ENCODE results near the gene FTSJ1. TPM values are rescaled to one million over a fixed set of nuclear protein-coding genes. Genes with fewer than 3 reads are reported as not detected.

Gene FTSJ1
- 71.8 and 160 TPM in 2 replicates for total RNA-seq

GRCh38 chrX:48475774-48476577 lies at the start of gene FTSJ1:
Gene FTSJ1 (plus strand): TSS chrX:48476199. CDS start chrX:48478048, 1,849 bp downstream.

GRCh38 chrX:48470110-48470832 lies 5.7 kb upstream of the FTSJ1 start, which contains the start of gene SLC38A5:
Gene SLC38A5 (minus strand): TSS chrX:48470260. CDS start chrX:48467924, 2,336 bp downstream.

GRCh38 chrX:48508400-48509244 lies 32.6 kb downstream of the FTSJ1 start, which contains the start of gene PORCN:
Gene PORCN (plus strand): TSS chrX:48508992. CDS start chrX:48509821, 829 bp downstream.

GRCh38 chrX:48521353-48522243 lies 45.6 kb downstream of the FTSJ1 start, which contains the start of gene EBP:
Gene EBP (plus strand): TSS chrX:48521808. CDS start chrX:48523772, 1,964 bp downstream.

Other genes with a start within 250 kb of the FTSJ1 start
- not detected in 2 replicates for gene SSX1, start 220.8 kb upstream of the FTSJ1 start, total RNA-seq
- gene SSX3, start 119.5 kb upstream of the FTSJ1 start, total RNA-seq: not detected in 2 replicates
- gene SSX4, start 92.7 kb upstream of the FTSJ1 start, total RNA-seq: not detected in 2 replicates
- not detected in 2 replicates for gene SSX4B, start 64.2 kb upstream of the FTSJ1 start, total RNA-seq
- gene SLC38A5, start 5.9 kb upstream of the FTSJ1 start, total RNA-seq: 36.1 and 65.6 TPM in 2 replicates
- gene PORCN, start 32.8 kb downstream of the FTSJ1 start, total RNA-seq: 73.0 and 246 TPM in 2 replicates
- 87.6 and 210 TPM in 2 replicates for gene EBP, start 45.6 kb downstream of the FTSJ1 start, total RNA-seq
- gene TBC1D25, start 63.5 kb downstream of the FTSJ1 start, total RNA-seq: 16.1 and 18.7 TPM in 2 replicates
- 204 and 375 TPM in 2 replicates for gene RBM3, start 98.3 kb downstream of the FTSJ1 start, total RNA-seq
- 159 and 163 TPM in 2 replicates for gene WDR13, start 121.3 kb downstream of the FTSJ1 start, total RNA-seq
- gene WAS, start 207.6 kb downstream of the FTSJ1 start, total RNA-seq: 0.39 TPM in 1 of 2 replicates, not detected in the other
- gene SUV39H1, start 220.5 kb downstream of the FTSJ1 start, total RNA-seq: 6.7 TPM in 2 replicates